ENCODE results near the gene KIF1B.

- TF ChIP-seq, protein P1, sequence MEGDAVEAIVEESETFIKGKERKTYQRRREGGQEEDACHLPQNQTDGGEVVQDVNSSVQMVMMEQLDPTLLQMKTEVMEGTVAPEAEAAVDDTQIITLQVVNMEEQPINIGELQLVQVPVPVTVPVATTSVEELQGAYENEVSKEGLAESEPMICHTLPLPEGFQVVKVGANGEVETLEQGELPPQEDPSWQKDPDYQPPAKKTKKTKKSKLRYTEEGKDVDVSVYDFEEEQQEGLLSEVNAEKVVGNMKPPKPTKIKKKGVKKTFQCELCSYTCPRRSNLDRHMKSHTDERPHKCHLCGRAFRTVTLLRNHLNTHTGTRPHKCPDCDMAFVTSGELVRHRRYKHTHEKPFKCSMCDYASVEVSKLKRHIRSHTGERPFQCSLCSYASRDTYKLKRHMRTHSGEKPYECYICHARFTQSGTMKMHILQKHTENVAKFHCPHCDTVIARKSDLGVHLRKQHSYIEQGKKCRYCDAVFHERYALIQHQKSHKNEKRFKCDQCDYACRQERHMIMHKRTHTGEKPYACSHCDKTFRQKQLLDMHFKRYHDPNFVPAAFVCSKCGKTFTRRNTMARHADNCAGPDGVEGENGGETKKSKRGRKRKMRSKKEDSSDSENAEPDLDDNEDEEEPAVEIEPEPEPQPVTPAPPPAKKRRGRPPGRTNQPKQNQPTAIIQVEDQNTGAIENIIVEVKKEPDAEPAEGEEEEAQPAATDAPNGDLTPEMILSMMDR (IDR thresholded peaks at IDR 0.05): no peak
- TF ChIP-seq POLR2A (IDR thresholded peaks at IDR 0.05): no peak
These were observed 61.9 kb downstream of the KIF1B start for GRCh38 chr1:10272274-10272673.
